Dermis blood vessel endothelial cell (primary cell): Measurements from ENCODE around the gene CTRL. TPM values are rescaled to one million over a fixed set of nuclear protein-coding genes. Genes with fewer than 3 reads are reported as not detected.
"Not testable (repeated sequence)": the region's sequence is repeated elsewhere in the genome, so short reads cannot be mapped to it uniquely, and the experiment has no call there.

ENCODE experiments used
- DNase-seq: peaks from one replicate; pipeline ENCODE4 v3.0.0; 2010
- total RNA-seq: library from RNA; depleted of rRNA; stranded (reverse); fragments of >200 nt; gene quantifications from 2 replicates; pipeline ENCODE4 v1.2.3, GENCODE V29; 2014

The CTRL gene
- total RNA-seq, 1 donor from 2014 or later, result 0.17 TPM

- DNase-seq, result no peak
Observed at GRCh38 chr16:67940446-67941089, 8.9 kb upstream of the CTRL start.

GRCh38 chr16:67939507-67940445 is 8.1 kb upstream of the CTRL start:
- DNase-seq, result no peak

- not testable (repeated sequence) for DNase-seq
Observed at GRCh38 chr16:67937713-67938112, 6.1 kb upstream of the CTRL start.

- DNase-seq, result no peak
Observed at GRCh38 chr16:67936880-67937605, 5.4 kb upstream of the CTRL start.

- peak; percentile 68 for DNase-seq
Observed at GRCh38 chr16:67936124-67936879, 4.6 kb upstream of the CTRL start, which contains the start of gene PSMB10. TSS of gene PSMB10 (minus strand) at chr16:67936850. CDS start at chr16:67936749, 101 bp downstream.

- DNase-seq, result peak; percentile 93
Observed at GRCh38 chr16:67935402-67936123, 3.9 kb upstream of the CTRL start.

- DNase-seq, result no peak
Observed at GRCh38 chr16:67935101-67935401, 3.4 kb upstream of the CTRL start.

- no peak for DNase-seq
Observed at GRCh38 chr16:67934306-67935100, 2.8 kb upstream of the CTRL start.

GRCh38 chr16:67933805-67934204 is 2.1 kb upstream of the CTRL start:
- no peak for DNase-seq

GRCh38 chr16:67932462-67932840 is 789 bp upstream of the CTRL start:
- DNase-seq, result no peak

GRCh38 chr16:67930678-67931211 is 917 bp downstream of the CTRL start:
- DNase-seq, result no peak

GRCh38 chr16:67930191-67930590 is 1.5 kb downstream of the CTRL start:
- DNase-seq, result no peak

GRCh38 chr16:67928561-67929364 is 2.9 kb downstream of the CTRL start:
- DNase-seq, result peak; percentile 81

- DNase-seq, result no peak
Observed at GRCh38 chr16:67928147-67928546, 3.5 kb downstream of the CTRL start.

- DNase-seq, result no peak
Observed at GRCh38 chr16:67927131-67927941, 4.3 kb downstream of the CTRL start.

- peak; percentile 81 for DNase-seq
Observed at GRCh38 chr16:67926181-67926750, 5.4 kb downstream of the CTRL start.

- no peak for DNase-seq
Observed at GRCh38 chr16:67924140-67924906, 7.3 kb downstream of the CTRL start.
